Gastroesophageal sphincter (tissue), 4 donors: ENCODE measurements around the gene USP9X. TPM values are rescaled to one million over a fixed set of nuclear protein-coding genes. Genes with fewer than 3 reads are reported as not detected.

ENCODE experiments used
- ATAC-seq: fragments of 150-250 bp; one replicate; pipeline ENCODE4 v1.9.1; 2016; ENCODE audit warnings: mild to moderate bottlenecking, moderate library complexity
- H3K27ac ChIP-seq, 4 donors: fragments of 200-600 bp; sonication (generic) in 3 of 4; 1 replicate in 3 of 4; 2 replicates in 1 of 4; pipeline ENCODE4 v1.5.1; 2016 to 2019
- H3K27me3 ChIP-seq: fragments of 200-600 bp; sonication (generic); one replicate; pipeline ENCODE4 v1.5.1; 2019
- H3K36me3 ChIP-seq, 2 donors: fragments of 200-600 bp; sonication (generic); one replicate each; pipeline ENCODE4 v1.5.1; 2019; ENCODE audit warnings: control low read depth in 1 of 2
- H3K4me1 ChIP-seq, 3 donors: fragments of 200-600 bp; sonication (generic); 1 replicate in 2 of 3; 2 replicates in 1 of 3; pipeline ENCODE4 v1.5.1; 2016 to 2019; ENCODE audit warnings: control low read depth in 2 of 3
- H3K4me3 ChIP-seq, 2 donors: fragments of 200-600 bp; sonication (generic); one replicate each; pipeline ENCODE4 v1.5.1; 2019; ENCODE audit warnings: mild to moderate bottlenecking in 1 of 2, moderate library complexity in 1 of 2
- H3K9me3 ChIP-seq, 3 donors: fragments of 200-600 bp; sonication (generic); one replicate each; pipeline ENCODE4 v1.5.1; 2017 to 2019; ENCODE audit warnings: control low read depth in 2 of 3
- EP300 ChIP-seq: sonication (generic); formaldehyde crosslinking; IDR thresholded peaks from one replicate; pipeline ENCODE4 v1.6.1; 2017; ENCODE audit warnings: antibody characterized with exemption, mild to moderate bottlenecking
- POLR2A ChIP-seq, 2 donors: fragments of 450-650 bp; IDR thresholded peaks; one replicate each; pipeline ENCODE4 v1.6.1; 2017; ENCODE audit warnings: antibody characterized with exemption in 2 of 2, mild to moderate bottlenecking in 2 of 2, moderate library complexity in 1 of 2
- POLR2AphosphoS5 ChIP-seq: sonication (generic); formaldehyde crosslinking; IDR thresholded peaks from one replicate; pipeline ENCODE4 v1.6.1; 2017; ENCODE audit warnings: antibody characterized with exemption
- WGBS, 2 donors: methylation state at CpG; one replicate each; pipeline ENCODE4 v1.1.5; 2018; ENCODE audit warnings: low coverage in 1 of 2; 5-methylcytosine and 5-hydroxymethylcytosine counted together
- total RNA-seq, 4 donors: library from RNA; depleted of rRNA; stranded (reverse); fragments of >200 nt; gene quantifications; one replicate each; pipeline ENCODE4 v1.1.0, GENCODE V29; 2016
- TF ChIP-seq, protein P1 (sequence below), 4 experiments: fragments of 200-600 bp in 2 of 4; fragments of 450-650 bp in 2 of 4; sonication (generic) in 1 of 4; IDR thresholded peaks; one replicate each; pipeline ENCODE4 v1.5.1; 2017 to 2019; ENCODE audit warnings: antibody characterized with exemption in 4 of 4, mild to moderate bottlenecking in 2 of 4, moderate library complexity in 2 of 4

The USP9X gene
- total RNA-seq, 4 donors from 2014 or later: 113 to 141 (median 130) TPM

DNA sequence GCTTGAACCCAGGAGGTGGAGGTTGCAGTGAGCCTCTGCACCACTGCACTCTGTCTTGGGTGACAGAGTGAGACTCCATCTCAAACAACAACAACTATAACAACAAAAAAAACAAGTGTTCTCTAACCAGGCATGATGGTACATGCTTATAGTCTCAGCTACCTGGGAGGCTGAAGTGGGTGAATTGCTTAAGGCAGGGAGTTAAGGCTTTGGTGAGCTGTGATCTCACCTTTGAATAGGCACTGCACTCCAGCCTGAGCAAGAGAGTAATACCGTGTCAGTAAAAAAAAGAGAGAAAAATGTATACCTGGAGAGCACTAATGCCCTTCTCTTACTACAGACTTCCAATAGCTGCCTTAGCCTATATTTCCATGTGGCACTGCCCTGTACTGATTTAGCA is 18.9 kb upstream of the USP9X start:
- H3K4me3 ChIP-seq: no peak overlapping the region
- no peaks in the 10 kb centered on the region for H3K4me1 ChIP-seq
- H3K36me3 ChIP-seq: no peaks in the 10 kb centered on the region
- WGBS, 2 donors: 75% methylated on average over 1 of the region's 1 CpG; no CpG with 5 or more reads in 1 of the 2 donors
- ATAC-seq: no peak
- H3K27ac ChIP-seq: no peak overlapping the region
- no peaks in the 10 kb centered on the region for H3K9me3 ChIP-seq
- no peaks in the 10 kb centered on the region for H3K27me3 ChIP-seq
- TF ChIP-seq, protein P1, sequence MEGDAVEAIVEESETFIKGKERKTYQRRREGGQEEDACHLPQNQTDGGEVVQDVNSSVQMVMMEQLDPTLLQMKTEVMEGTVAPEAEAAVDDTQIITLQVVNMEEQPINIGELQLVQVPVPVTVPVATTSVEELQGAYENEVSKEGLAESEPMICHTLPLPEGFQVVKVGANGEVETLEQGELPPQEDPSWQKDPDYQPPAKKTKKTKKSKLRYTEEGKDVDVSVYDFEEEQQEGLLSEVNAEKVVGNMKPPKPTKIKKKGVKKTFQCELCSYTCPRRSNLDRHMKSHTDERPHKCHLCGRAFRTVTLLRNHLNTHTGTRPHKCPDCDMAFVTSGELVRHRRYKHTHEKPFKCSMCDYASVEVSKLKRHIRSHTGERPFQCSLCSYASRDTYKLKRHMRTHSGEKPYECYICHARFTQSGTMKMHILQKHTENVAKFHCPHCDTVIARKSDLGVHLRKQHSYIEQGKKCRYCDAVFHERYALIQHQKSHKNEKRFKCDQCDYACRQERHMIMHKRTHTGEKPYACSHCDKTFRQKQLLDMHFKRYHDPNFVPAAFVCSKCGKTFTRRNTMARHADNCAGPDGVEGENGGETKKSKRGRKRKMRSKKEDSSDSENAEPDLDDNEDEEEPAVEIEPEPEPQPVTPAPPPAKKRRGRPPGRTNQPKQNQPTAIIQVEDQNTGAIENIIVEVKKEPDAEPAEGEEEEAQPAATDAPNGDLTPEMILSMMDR (IDR thresholded peaks at IDR 0.05): no peak
- TF ChIP-seq EP300 (no peak), POLR2A (IDR thresholded peaks at IDR 0.05) (no peak), POLR2AphosphoS5 (no peak)

DNA sequence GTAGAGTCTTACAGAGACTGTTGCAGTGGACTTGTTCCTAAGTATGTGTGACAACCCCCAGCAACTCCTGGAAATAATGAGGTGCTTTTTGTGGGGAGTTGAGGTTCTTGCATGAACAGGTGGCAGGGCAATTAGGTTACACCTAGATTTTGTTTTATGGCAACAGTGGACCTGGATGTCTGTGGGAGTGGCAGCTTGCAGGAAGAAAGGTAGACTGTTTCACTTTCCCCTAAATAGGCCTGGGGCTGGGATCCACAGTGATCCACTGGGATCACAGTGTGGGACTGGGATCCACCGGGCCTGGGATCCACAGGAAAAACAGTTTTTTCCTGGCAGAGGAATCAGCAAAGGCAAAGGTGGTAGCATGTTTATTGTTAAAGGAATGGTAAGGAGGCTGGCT is 18.3 kb upstream of the USP9X start:
- no peaks in the 10 kb centered on the region for H3K9me3 ChIP-seq
- H3K27ac ChIP-seq: no peak overlapping the region
- no peak overlapping the region for H3K4me3 ChIP-seq
- TF ChIP-seq POLR2A (IDR thresholded peaks at IDR 0.05) (no peak), POLR2AphosphoS5 (no peak), EP300 (no peak)
- TF ChIP-seq, protein P1 (IDR thresholded peaks at IDR 0.05): no peak
- 71% methylated on average over 1 of the region's 1 CpG; no CpG with 5 or more reads in 1 of the 2 donors for WGBS, 2 donors
- H3K27me3 ChIP-seq: no peaks in the 10 kb centered on the region
- ATAC-seq: no peak
- H3K36me3 ChIP-seq: no peaks in the 10 kb centered on the region
- H3K4me1 ChIP-seq: no peaks in the 10 kb centered on the region

DNA sequence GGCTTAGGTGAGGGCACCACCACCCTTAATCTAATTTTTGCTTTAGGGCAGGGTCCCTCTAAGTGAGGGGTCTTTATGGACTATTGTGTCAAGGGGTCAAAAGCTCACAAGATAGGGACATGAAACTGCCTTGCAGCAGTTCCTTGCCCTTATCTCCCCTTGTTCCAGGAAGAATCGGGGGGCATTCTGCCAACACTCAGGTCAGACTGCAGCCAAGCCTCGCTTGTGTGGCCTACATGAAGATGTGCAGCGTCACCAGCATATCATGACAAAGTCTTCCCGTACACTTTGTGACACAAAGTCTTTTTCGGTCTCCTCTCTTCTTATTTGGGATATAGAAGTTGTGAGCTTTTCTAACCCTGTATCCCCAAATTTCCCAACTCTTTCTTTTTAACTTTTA is 17.5 kb upstream of the USP9X start:
- TF ChIP-seq, protein P1 (IDR thresholded peaks at IDR 0.05): no peak
- TF ChIP-seq POLR2A (IDR thresholded peaks at IDR 0.05): no peak
- no peak for TF ChIP-seq EP300
- TF ChIP-seq POLR2AphosphoS5: no peak
- no peaks in the 10 kb centered on the region for H3K4me1 ChIP-seq
- no peak overlapping the region for H3K27ac ChIP-seq
- no peaks in the 10 kb centered on the region for H3K9me3 ChIP-seq
- WGBS, 2 donors: 84% methylated on average over 5 of the region's 5 CpGs; no CpG with 5 or more reads in 1 of the 2 donors
- ATAC-seq: no peak
- no peak overlapping the region for H3K4me3 ChIP-seq
- H3K36me3 ChIP-seq: no peaks in the 10 kb centered on the region
- no peaks in the 10 kb centered on the region for H3K27me3 ChIP-seq

DNA sequence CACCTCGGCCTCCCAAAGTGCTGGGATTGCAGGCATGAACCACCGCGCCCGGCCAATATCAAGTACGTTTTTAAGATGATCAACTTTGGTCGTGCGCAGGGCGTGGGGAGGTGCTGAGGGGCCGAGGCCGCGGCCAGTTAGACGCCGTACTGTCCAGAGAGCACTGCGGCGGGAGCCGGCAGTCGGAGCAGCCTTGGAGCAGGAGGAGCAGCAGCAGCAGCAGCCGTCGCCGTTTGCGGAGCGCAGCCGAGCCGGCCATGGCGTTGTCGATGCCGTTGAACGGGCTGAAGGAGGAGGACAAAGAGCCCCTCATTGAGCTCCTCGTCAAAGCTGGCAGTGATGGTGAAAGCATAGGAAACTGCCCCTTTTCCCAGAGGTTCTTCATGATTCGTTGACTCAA is 8.5 kb upstream of the USP9X start:
- H3K9me3 ChIP-seq: no peaks in the 10 kb centered on the region
- no peak overlapping the region for H3K27ac ChIP-seq
- no peaks in the 10 kb centered on the region for H3K36me3 ChIP-seq
- H3K4me1 ChIP-seq: no peaks in the 10 kb centered on the region
- TF ChIP-seq EP300 (no peak), POLR2A (IDR thresholded peaks at IDR 0.05) (no peak), POLR2AphosphoS5 (no peak)
- TF ChIP-seq, protein P1 (IDR thresholded peaks at IDR 0.05): no peak
- 78% methylated on average over 13 of the region's 30 CpGs; no CpG with 5 or more reads in 1 of the 2 donors for WGBS, 2 donors
- H3K27me3 ChIP-seq: no peaks in the 10 kb centered on the region
- no peak overlapping the region for H3K4me3 ChIP-seq
- no peak for ATAC-seq

DNA sequence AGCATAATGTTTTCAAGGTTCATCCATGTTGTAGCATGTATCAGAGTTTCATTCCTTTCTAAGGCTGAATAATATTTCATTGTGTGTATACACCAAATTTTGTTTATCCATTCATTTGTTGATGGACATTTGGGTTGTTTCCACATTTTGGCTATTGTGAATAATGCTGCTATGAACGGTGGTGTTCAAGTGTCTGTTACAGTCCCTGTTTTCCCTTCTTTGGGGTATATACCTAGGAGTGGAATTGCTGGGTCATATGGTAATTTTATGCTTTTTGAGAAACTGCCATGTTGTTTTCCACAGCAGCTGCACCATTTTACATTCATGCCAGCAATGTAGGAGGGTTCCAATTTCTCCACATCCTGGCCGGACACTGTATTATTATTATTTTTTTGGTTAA is 3.4 kb upstream of the USP9X start:
- WGBS, 2 donors: 75 to 77% methylated on average over 1 to 2 of the region's 2 CpGs
- no peak for TF ChIP-seq EP300
- no peak for TF ChIP-seq POLR2AphosphoS5
- TF ChIP-seq, protein P1 (IDR thresholded peaks at IDR 0.05): no peak
- TF ChIP-seq POLR2A (IDR thresholded peaks at IDR 0.05): no peak
- no peaks in the 10 kb centered on the region for H3K9me3 ChIP-seq
- H3K36me3 ChIP-seq: no peaks in the 10 kb centered on the region
- no peak overlapping the region for H3K4me3 ChIP-seq
- no peak overlapping the region for H3K27ac ChIP-seq
- no peaks in the 10 kb centered on the region for H3K27me3 ChIP-seq
- H3K4me1 ChIP-seq: peaks cover 0 to 5% (median 0%) of the 10 kb centered on the region in 3 donors
- no peak for ATAC-seq
